ENCODE measurements around the gene OR8K1.

OR8K1 gene

DNA sequence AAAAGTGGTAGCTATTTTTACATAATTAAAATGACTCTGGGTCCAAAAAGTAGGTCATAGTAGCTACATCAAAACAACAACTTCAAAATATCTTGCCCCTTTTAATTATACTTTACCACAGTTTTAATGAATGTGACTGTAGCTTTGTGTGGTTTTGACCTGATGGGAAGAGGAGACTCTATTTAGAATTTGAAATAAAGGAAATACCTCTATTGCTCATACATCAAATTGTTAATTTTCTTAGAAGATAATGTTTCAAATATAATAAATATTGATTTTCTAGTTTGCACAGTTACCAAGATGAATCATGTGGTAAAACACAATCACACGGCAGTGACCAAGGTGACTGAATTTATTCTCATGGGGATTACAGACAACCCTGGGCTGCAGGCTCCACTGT lies at the start of gene OR8K1:
Gene OR8K1, plus strand, starts transcription at position 301 of the 400 bp plus-strand sequence. Its CDS starts 0 bp downstream, at position 301.
- DNase-seq (ENCODE audit: low read depth in 2 of 2), result no peak

DNA sequence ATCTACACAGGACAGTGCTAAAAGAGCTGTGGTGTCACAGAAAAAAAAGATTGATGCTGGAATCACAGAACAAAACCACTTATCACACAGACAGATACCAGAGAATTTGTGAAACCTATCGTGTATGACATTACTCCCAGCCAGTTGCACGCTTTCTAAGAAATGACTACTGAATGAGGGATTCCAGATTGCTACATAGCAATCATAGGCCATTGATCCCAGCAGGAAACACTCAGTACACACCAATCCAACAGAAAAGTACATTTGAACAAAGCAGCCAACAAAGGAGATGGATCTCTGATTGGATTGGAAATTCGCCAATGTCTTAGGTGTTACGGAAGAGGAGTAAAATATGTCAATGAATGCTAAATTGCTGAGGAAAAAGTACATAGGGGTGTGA lies 48.9 kb upstream of the OR8K1 start:
- DNase-seq (ENCODE audit: low read depth in 2 of 2), result no peak

- DNase-seq (ENCODE audit: low read depth in 2 of 2), result no peak
Observed at GRCh38 chr11:56307836-56308235, 38.0 kb upstream of the OR8K1 start.

DNA sequence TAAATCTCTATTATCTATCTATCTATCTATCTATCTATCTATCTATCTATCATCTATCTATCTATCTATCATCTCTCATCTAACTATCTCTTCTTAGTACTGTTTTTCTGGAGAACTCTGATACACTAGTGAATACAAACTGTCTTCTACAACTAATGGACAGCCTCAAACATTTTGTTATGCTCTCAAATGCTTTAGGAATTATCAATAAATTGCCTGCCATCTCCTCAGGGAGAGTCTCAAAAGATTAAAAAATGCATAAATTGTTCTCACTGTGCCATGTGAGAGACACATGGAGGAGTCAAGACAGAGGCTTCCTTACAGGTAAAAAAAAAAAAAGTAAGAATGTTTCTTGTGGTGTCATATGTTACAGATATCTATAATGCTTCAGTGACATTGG lies 31.0 kb upstream of the OR8K1 start, which contains the start of gene OR8K3:
Gene OR8K3, plus strand, starts transcription at position 301 of the 400 bp plus-strand sequence. CDS start 3,163 bp downstream, outside the sequence.
- DNase-seq (ENCODE audit: low read depth in 2 of 2), result no peak

- no peak for DNase-seq (ENCODE audit: low read depth in 2 of 2)
Observed at GRCh38 chr11:56331861-56332491, 13.9 kb upstream of the OR8K1 start.

GRCh38 chr11:56333156-56333555 lies 12.7 kb upstream of the OR8K1 start:
- DNase-seq (ENCODE audit: low read depth in 2 of 2), result no peak

- no peak for DNase-seq (ENCODE audit: low read depth in 2 of 2)
Observed at GRCh38 chr11:56340289-56340688, 5.5 kb upstream of the OR8K1 start.

- no peak for DNase-seq (ENCODE audit: low read depth in 2 of 2)
Observed at GRCh38 chr11:56353991-56354390, 8.2 kb downstream of the OR8K1 start, which contains the start of gene OR8J1. TSS of gene OR8J1 (plus strand) at chr11:56354291. CDS start at chr11:56360247, 5,956 bp downstream.

DNA sequence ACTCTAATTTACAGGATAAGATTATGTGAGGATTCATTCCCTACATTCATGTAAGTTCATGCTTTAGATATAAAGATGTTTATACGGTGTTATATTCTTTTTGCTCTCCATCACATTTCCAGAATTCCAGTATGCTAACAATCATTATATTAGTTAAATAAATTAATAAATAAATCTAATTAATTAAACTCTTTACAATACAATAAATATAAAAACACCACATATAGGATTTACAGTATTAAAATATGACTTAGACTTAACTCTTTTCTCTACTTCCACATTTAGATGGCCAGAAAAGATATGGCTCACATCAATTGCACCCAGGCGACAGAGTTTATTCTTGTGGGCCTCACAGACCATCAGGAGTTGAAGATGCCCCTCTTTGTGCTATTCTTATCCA lies 29.5 kb downstream of the OR8K1 start, which contains the start of gene OR8U1:
Gene OR8U1, plus strand, starts transcription at position 301 of the 400 bp plus-strand sequence. Its CDS starts 0 bp downstream, at position 301.
- DNase-seq (ENCODE audit: low read depth in 2 of 2), result no peak

DNA sequence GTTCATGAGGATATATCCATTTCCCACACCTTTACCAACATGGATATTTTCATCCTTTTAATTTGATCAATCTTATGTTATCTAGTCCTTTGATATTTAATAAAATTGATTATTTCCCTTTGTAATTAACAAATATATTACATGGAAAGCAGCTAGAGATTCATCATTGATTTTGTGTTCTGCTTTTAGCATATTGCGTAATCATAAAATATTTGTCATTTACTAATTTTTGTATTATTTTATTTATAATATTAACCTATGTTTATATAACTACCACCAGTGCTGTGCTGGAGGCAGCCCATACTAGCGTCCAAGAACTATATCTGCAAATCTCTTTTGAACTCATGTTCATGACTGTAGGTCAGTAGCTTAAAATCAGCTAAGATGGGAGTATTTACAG lies 34.3 kb downstream of the OR8K1 start:
- no peak for DNase-seq (ENCODE audit: low read depth in 2 of 2)

GRCh38 chr11:56394381-56394780 lies 48.5 kb downstream of the OR8K1 start:
- no peak for DNase-seq (ENCODE audit: low read depth in 2 of 2)

DNA sequence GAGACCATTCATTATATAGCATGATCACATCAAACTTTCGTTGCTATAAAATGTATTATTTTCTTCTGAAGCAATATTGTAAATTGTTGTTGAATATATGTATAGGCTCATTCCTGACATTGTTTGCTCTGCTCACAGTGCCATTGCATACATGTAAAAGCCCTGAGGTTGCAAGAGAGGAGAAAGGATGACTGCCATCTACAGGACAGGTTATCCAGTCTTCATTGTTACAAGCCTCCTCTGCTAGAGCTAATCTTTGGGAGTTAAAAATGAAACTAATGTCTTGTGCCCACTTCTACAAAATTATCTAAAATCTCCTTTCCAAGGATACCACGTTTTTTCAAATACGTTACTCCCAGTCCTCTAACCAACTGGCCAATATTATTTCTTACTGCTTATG lies 50.2 kb downstream of the OR8K1 start:
- no peak for DNase-seq (ENCODE audit: low read depth in 2 of 2)

All from stimulated activated CD4-positive, alpha-beta T cell treated with anti-CD3 and anti-CD28 coated beads, Interleukin-1b, Interleukin-23, amount 100 ng/mL, for 1 hour (primary cell).